ENCODE data around the gene TPRG1L.

Gene TPRG1L

GRCh38 chr1:3627515-3628253 lies 2.9 kb downstream of the TPRG1L start:
- Histone ChIP-seq H3K36me3 (ENCODE audit: control insufficient read depth in 2 of 2, insufficient read depth in 2 of 2, low read length in 2 of 2) (peaks cover 38 to 40% of the 10 kb centered on the region in 2 donors), H3K4me3 (ENCODE audit: low read length in 2 of 2) (no peak overlapping the region), H3K27ac (ENCODE audit: low read depth in 2 of 2, low read length in 2 of 2) (no peak overlapping the region), H3K27me3 (ENCODE audit: control insufficient read depth in 2 of 2, insufficient read depth in 2 of 2, low read length in 2 of 2) (no peaks in the 10 kb centered on the region), H3K9me3 (ENCODE audit: control insufficient read depth in 2 of 2, low read length in 2 of 2) (no peaks in the 10 kb centered on the region), H3K9ac (ENCODE audit: low read depth in 1 of 2, low read length in 2 of 2) (no peak overlapping the region), H3K4me1 (ENCODE audit: control insufficient read depth in 2 of 2, insufficient read depth in 2 of 2, low read length in 2 of 2) (peaks cover 14 to 18% of the 10 kb centered on the region in 2 donors)

DNA sequence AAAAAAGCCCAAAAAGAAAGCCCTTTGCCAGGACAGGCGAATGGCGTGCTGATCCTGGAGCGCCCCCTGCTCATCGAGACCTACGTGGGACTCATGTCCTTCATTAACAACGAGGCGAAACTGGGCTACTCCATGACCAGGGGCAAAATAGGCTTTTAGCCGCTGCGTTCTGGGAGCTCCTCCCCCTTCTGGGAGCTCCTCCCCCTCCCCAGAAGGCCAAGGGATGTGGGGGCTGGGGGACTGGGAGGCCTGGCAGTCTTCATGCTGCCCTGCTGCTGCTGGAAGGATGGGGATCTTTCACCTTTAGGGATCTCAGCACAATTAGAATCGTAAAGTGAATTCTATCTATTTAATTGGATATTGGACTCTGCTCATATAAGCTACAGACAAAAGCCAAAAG lies 3.6 kb downstream of the TPRG1L start:
- no peaks in the 10 kb centered on the region for H3K9me3 ChIP-seq (ENCODE audit: control insufficient read depth in 2 of 2, low read length in 2 of 2)
- H3K9ac ChIP-seq (ENCODE audit: low read depth in 1 of 2, low read length in 2 of 2): no peak overlapping the region
- no peaks in the 10 kb centered on the region for H3K27me3 ChIP-seq (ENCODE audit: control insufficient read depth in 2 of 2, insufficient read depth in 2 of 2, low read length in 2 of 2)
- no peak overlapping the region for H3K4me3 ChIP-seq (ENCODE audit: low read length in 2 of 2)
- peaks cover 13 to 16% of the 10 kb centered on the region in 2 donors for H3K4me1 ChIP-seq (ENCODE audit: control insufficient read depth in 2 of 2, insufficient read depth in 2 of 2, low read length in 2 of 2)
- H3K27ac ChIP-seq (ENCODE audit: low read depth in 2 of 2, low read length in 2 of 2): no peak overlapping the region
- peaks cover 41 to 46% of the 10 kb centered on the region in 2 donors for H3K36me3 ChIP-seq (ENCODE audit: control insufficient read depth in 2 of 2, insufficient read depth in 2 of 2, low read length in 2 of 2)

- H3K9me3 ChIP-seq (ENCODE audit: control insufficient read depth in 2 of 2, low read length in 2 of 2): no peaks in the 10 kb centered on the region
- H3K27me3 ChIP-seq (ENCODE audit: control insufficient read depth in 2 of 2, insufficient read depth in 2 of 2, low read length in 2 of 2): no peaks in the 10 kb centered on the region
- H3K9ac ChIP-seq (ENCODE audit: low read depth in 1 of 2, low read length in 2 of 2): no peak overlapping the region
- no peak overlapping the region for H3K27ac ChIP-seq (ENCODE audit: low read depth in 2 of 2, low read length in 2 of 2)
- H3K4me3 ChIP-seq (ENCODE audit: low read length in 2 of 2): no peak overlapping the region
- peaks cover 7% of the 10 kb centered on the region in 2 donors for H3K4me1 ChIP-seq (ENCODE audit: control insufficient read depth in 2 of 2, insufficient read depth in 2 of 2, low read length in 2 of 2)
- H3K36me3 ChIP-seq (ENCODE audit: control insufficient read depth in 2 of 2, insufficient read depth in 2 of 2, low read length in 2 of 2): peaks cover 52 to 58% of the 10 kb centered on the region in 2 donors
These were observed 4.8 kb downstream of the TPRG1L start for GRCh38 chr1:3629561-3630160.

DNA sequence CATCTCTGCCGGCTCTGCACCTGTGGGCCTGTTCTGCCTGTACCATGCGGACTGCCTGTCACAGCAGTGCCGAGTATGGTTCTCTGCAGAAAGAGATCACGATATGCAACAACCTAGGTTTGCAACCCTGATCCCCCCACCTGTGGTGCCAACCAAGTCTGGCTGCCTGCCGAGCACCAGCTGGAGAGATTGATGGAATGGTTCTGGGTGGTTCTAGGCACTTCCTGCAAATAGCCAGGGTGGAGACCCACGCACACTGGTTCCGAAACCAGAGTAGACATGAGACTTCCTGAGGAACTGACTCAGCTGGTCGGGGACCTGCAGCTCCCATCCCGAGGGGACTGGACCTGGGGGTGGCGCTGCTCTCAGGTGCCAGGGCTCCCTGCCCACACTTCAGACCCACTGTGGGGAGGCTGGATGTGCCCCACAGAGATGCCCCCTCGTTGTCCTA lies 5.4 kb downstream of the TPRG1L start:
- Histone ChIP-seq H3K9ac (ENCODE audit: low read depth in 1 of 2, low read length in 2 of 2) (no peak overlapping the region), H3K4me1 (ENCODE audit: control insufficient read depth in 2 of 2, insufficient read depth in 2 of 2, low read length in 2 of 2) (peaks cover 7% of the 10 kb centered on the region in 2 donors), H3K9me3 (ENCODE audit: control insufficient read depth in 2 of 2, low read length in 2 of 2) (no peaks in the 10 kb centered on the region), H3K4me3 (ENCODE audit: low read length in 2 of 2) (no peak overlapping the region), H3K27ac (ENCODE audit: low read depth in 2 of 2, low read length in 2 of 2) (no peak overlapping the region), H3K36me3 (ENCODE audit: control insufficient read depth in 2 of 2, insufficient read depth in 2 of 2, low read length in 2 of 2) (peaks cover 58 to 63% of the 10 kb centered on the region in 2 donors), H3K27me3 (ENCODE audit: control insufficient read depth in 2 of 2, insufficient read depth in 2 of 2, low read length in 2 of 2) (no peaks in the 10 kb centered on the region)

- H3K9me3 ChIP-seq (ENCODE audit: control insufficient read depth in 2 of 2, low read length in 2 of 2): no peaks in the 10 kb centered on the region
- H3K36me3 ChIP-seq (ENCODE audit: control insufficient read depth in 2 of 2, insufficient read depth in 2 of 2, low read length in 2 of 2): peaks cover 58 to 67% of the 10 kb centered on the region in 2 donors
- no peak overlapping the region for H3K4me3 ChIP-seq (ENCODE audit: low read length in 2 of 2)
- H3K27ac ChIP-seq (ENCODE audit: low read depth in 2 of 2, low read length in 2 of 2): no peak overlapping the region
- no peaks in the 10 kb centered on the region for H3K27me3 ChIP-seq (ENCODE audit: control insufficient read depth in 2 of 2, insufficient read depth in 2 of 2, low read length in 2 of 2)
- H3K4me1 ChIP-seq (ENCODE audit: control insufficient read depth in 2 of 2, insufficient read depth in 2 of 2, low read length in 2 of 2): peaks cover 1 to 2% of the 10 kb centered on the region in 2 donors
- no peak overlapping the region for H3K9ac ChIP-seq (ENCODE audit: low read depth in 1 of 2, low read length in 2 of 2)
These were observed 6.1 kb downstream of the TPRG1L start for GRCh38 chr1:3630914-3631313.

- H3K27ac ChIP-seq (ENCODE audit: low read depth in 2 of 2, low read length in 2 of 2): no peak overlapping the region
- peaks cover 61 to 72% of the 10 kb centered on the region in 2 donors for H3K36me3 ChIP-seq (ENCODE audit: control insufficient read depth in 2 of 2, insufficient read depth in 2 of 2, low read length in 2 of 2)
- H3K9ac ChIP-seq (ENCODE audit: low read depth in 1 of 2, low read length in 2 of 2): no peak overlapping the region
- H3K27me3 ChIP-seq (ENCODE audit: control insufficient read depth in 2 of 2, insufficient read depth in 2 of 2, low read length in 2 of 2): no peaks in the 10 kb centered on the region
- H3K9me3 ChIP-seq (ENCODE audit: control insufficient read depth in 2 of 2, low read length in 2 of 2): no peaks in the 10 kb centered on the region
- no peak overlapping the region for H3K4me3 ChIP-seq (ENCODE audit: low read length in 2 of 2)
- no peaks in the 10 kb centered on the region for H3K4me1 ChIP-seq (ENCODE audit: control insufficient read depth in 2 of 2, insufficient read depth in 2 of 2, low read length in 2 of 2)
These were observed 6.8 kb downstream of the TPRG1L start for GRCh38 chr1:3631320-3632260.

DNA sequence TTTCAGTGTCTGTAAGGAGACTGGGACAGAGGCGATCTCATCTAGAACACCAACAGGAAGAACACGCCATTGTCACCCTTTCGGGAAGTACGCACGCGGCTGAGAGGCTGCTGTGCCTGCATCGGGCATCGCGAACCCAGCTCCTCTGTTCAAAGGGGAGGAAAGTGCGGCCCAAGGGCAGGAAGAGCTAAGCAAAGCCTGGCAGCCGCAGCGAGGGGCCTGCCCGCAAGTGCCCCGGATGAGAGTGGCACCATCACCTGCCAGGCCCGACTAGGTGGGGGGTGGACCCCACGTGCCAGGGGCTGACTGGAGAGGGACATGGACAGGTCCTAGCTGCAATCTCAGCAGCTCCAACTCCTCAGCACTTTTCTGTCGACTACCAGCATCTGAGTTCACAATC lies 7.5 kb downstream of the TPRG1L start:
- H3K9me3 ChIP-seq (ENCODE audit: control insufficient read depth in 2 of 2, low read length in 2 of 2): no peaks in the 10 kb centered on the region
- peaks cover 66 to 76% of the 10 kb centered on the region in 2 donors for H3K36me3 ChIP-seq (ENCODE audit: control insufficient read depth in 2 of 2, insufficient read depth in 2 of 2, low read length in 2 of 2)
- no peak overlapping the region for H3K9ac ChIP-seq (ENCODE audit: low read depth in 1 of 2, low read length in 2 of 2)
- no peak overlapping the region for H3K27ac ChIP-seq (ENCODE audit: low read depth in 2 of 2, low read length in 2 of 2)
- no peaks in the 10 kb centered on the region for H3K27me3 ChIP-seq (ENCODE audit: control insufficient read depth in 2 of 2, insufficient read depth in 2 of 2, low read length in 2 of 2)
- no peaks in the 10 kb centered on the region for H3K4me1 ChIP-seq (ENCODE audit: control insufficient read depth in 2 of 2, insufficient read depth in 2 of 2, low read length in 2 of 2)
- H3K4me3 ChIP-seq (ENCODE audit: low read length in 2 of 2): no peak overlapping the region

- H3K4me1 ChIP-seq (ENCODE audit: control insufficient read depth in 2 of 2, insufficient read depth in 2 of 2, low read length in 2 of 2): no peaks in the 10 kb centered on the region
- no peaks in the 10 kb centered on the region for H3K9me3 ChIP-seq (ENCODE audit: control insufficient read depth in 2 of 2, low read length in 2 of 2)
- peaks cover 66 to 71% of the 10 kb centered on the region in 2 donors for H3K36me3 ChIP-seq (ENCODE audit: control insufficient read depth in 2 of 2, insufficient read depth in 2 of 2, low read length in 2 of 2)
- no peak overlapping the region for H3K4me3 ChIP-seq (ENCODE audit: low read length in 2 of 2)
- H3K9ac ChIP-seq (ENCODE audit: low read depth in 1 of 2, low read length in 2 of 2): no peak overlapping the region
- no peaks in the 10 kb centered on the region for H3K27me3 ChIP-seq (ENCODE audit: control insufficient read depth in 2 of 2, insufficient read depth in 2 of 2, low read length in 2 of 2)
- no peak overlapping the region for H3K27ac ChIP-seq (ENCODE audit: low read depth in 2 of 2, low read length in 2 of 2)
These were observed 8.0 kb downstream of the TPRG1L start for GRCh38 chr1:3632716-3633343.

GRCh38 chr1:3633344-3634058 lies 8.7 kb downstream of the TPRG1L start:
- Histone ChIP-seq H3K27ac (ENCODE audit: low read depth in 2 of 2, low read length in 2 of 2) (no peak overlapping the region), H3K36me3 (ENCODE audit: control insufficient read depth in 2 of 2, insufficient read depth in 2 of 2, low read length in 2 of 2) (peaks cover 65 to 71% of the 10 kb centered on the region in 2 donors), H3K9me3 (ENCODE audit: control insufficient read depth in 2 of 2, low read length in 2 of 2) (no peaks in the 10 kb centered on the region), H3K4me1 (ENCODE audit: control insufficient read depth in 2 of 2, insufficient read depth in 2 of 2, low read length in 2 of 2) (no peaks in the 10 kb centered on the region), H3K9ac (ENCODE audit: low read depth in 1 of 2, low read length in 2 of 2) (no peak overlapping the region), H3K4me3 (ENCODE audit: low read length in 2 of 2) (no peak overlapping the region), H3K27me3 (ENCODE audit: control insufficient read depth in 2 of 2, insufficient read depth in 2 of 2, low read length in 2 of 2) (no peaks in the 10 kb centered on the region)

Measured in mucosa of rectum (tissue), 2 donors.